Peyer's patch (tissue), 4 donors: ENCODE data around the gene TEKT3.
A peak's percentile ranks its signal among the peaks of the same experiment; 100 is the strongest.

Experiments used
- POLR2A ChIP-seq, 2 donors: fragments of 450-650 bp; IDR thresholded peaks; one replicate each; pipeline ENCODE4 v1.5.1; 2017; ENCODE audit warnings: antibody characterized with exemption in 2 of 2, mild to moderate bottlenecking in 2 of 2, moderate library complexity in 2 of 2
- TF ChIP-seq, protein P1 (sequence below), 6 experiments: fragments of 450-650 bp in 4 of 6; fragments of 200-600 bp in 2 of 6; sonication (generic) in 1 of 6; IDR thresholded peaks; one replicate each; pipeline ENCODE4 v1.5.1; 2017 to 2019; ENCODE audit warnings: antibody characterized with exemption in 6 of 6, mild to moderate bottlenecking in 3 of 6, moderate library complexity in 1 of 6

DNA sequence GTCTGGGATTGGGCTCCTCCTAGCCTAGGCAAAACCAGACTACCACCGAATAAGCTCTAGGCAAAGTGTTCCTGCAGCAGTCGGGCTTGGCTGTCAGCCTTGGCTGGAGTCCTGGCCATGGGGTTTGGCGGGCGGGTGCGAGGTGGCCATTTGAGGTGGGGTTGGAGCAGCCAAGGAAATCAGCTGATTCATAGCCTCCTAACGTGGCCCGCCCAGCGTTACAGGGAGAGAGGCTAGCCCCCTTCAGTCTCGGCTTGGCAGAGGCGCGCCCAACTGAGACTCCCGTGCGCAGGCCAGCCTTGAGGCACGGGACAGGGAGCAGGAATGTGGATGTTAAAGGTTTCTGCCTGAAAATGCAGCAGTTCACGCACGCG, 78.2 kb downstream of the TEKT3 start:
- TF ChIP-seq, protein P1, sequence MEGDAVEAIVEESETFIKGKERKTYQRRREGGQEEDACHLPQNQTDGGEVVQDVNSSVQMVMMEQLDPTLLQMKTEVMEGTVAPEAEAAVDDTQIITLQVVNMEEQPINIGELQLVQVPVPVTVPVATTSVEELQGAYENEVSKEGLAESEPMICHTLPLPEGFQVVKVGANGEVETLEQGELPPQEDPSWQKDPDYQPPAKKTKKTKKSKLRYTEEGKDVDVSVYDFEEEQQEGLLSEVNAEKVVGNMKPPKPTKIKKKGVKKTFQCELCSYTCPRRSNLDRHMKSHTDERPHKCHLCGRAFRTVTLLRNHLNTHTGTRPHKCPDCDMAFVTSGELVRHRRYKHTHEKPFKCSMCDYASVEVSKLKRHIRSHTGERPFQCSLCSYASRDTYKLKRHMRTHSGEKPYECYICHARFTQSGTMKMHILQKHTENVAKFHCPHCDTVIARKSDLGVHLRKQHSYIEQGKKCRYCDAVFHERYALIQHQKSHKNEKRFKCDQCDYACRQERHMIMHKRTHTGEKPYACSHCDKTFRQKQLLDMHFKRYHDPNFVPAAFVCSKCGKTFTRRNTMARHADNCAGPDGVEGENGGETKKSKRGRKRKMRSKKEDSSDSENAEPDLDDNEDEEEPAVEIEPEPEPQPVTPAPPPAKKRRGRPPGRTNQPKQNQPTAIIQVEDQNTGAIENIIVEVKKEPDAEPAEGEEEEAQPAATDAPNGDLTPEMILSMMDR (IDR thresholded peaks at IDR 0.05), result no peak
- TF ChIP-seq POLR2A (IDR thresholded peaks at IDR 0.05), result peak in 1 of 2 donors; percentile 29
